ENCODE data around the gene LRRIQ4.

GRCh38 chr3:169855514-169855913 lies 42.8 kb downstream of the LRRIQ4 start:
- TF ChIP-seq, protein P1, sequence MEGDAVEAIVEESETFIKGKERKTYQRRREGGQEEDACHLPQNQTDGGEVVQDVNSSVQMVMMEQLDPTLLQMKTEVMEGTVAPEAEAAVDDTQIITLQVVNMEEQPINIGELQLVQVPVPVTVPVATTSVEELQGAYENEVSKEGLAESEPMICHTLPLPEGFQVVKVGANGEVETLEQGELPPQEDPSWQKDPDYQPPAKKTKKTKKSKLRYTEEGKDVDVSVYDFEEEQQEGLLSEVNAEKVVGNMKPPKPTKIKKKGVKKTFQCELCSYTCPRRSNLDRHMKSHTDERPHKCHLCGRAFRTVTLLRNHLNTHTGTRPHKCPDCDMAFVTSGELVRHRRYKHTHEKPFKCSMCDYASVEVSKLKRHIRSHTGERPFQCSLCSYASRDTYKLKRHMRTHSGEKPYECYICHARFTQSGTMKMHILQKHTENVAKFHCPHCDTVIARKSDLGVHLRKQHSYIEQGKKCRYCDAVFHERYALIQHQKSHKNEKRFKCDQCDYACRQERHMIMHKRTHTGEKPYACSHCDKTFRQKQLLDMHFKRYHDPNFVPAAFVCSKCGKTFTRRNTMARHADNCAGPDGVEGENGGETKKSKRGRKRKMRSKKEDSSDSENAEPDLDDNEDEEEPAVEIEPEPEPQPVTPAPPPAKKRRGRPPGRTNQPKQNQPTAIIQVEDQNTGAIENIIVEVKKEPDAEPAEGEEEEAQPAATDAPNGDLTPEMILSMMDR (IDR thresholded peaks at IDR 0.05) = no peak
- TF ChIP-seq POLR2A (IDR thresholded peaks at IDR 0.05) = no peak

Measured in tibial nerve (tissue), 3 donors.